OCI-LY3 (cell line): ENCODE data around the gene PTPRR.

Source experiments
- H2AFZ ChIP-seq: fragments of 200-600, 300-600 bp; shearing (Covaris generic); 2 replicates; pipeline ENCODE4 v1.6.0; 2014; ENCODE audit warnings: antibody characterized with exemption, low read depth, low read length
- H3K27ac ChIP-seq: fragments of 200-600, 300-600 bp; sonication (generic); 2 replicates; pipeline ENCODE4 v1.5.1; 2014; ENCODE audit warnings: mild to moderate bottlenecking, low read length, moderate library complexity, mixed read lengths
- H3K27me3 ChIP-seq: fragments of 200-600, 300-600 bp; sonication (generic); 2 replicates; pipeline ENCODE4 v1.6.1; 2014; ENCODE audit warnings: low read depth, low read length, mixed read lengths
- H3K36me3 ChIP-seq: fragments of 200-600, 300-600 bp; sonication (generic); replicated peaks from 2 replicates; pipeline ENCODE3; 2014; ENCODE audit warnings: low read depth, low read length, mixed read lengths
- H3K4me1 ChIP-seq: fragments of 300-600, 200-600 bp; sonication (generic); 2 replicates; pipeline ENCODE4 v1.6.1; 2014; ENCODE audit warnings: low read length, mixed read lengths
- H3K4me2 ChIP-seq: fragments of 200-600, 300-600 bp; sonication (generic); 2 replicates; pipeline ENCODE4 v1.6.1; 2014; ENCODE audit warnings: low read length, mixed read lengths
- H3K4me3 ChIP-seq: fragments of 300-600, 200-600 bp; sonication (generic); 2 replicates; pipeline ENCODE4 v1.5.1; 2014; ENCODE audit warnings: antibody characterized with exemption, mild to moderate bottlenecking, low read length, moderate library complexity
- H3K79me2 ChIP-seq: fragments of 300-600, 200-600 bp; shearing (Covaris generic); 2 replicates; pipeline ENCODE4 v1.6.1; 2014; ENCODE audit warnings: mild to moderate bottlenecking, low read length, mixed read lengths
- H3K9ac ChIP-seq: fragments of 300-600, 200-600 bp; shearing (Covaris generic); 2 replicates; pipeline ENCODE4 v1.6.0; 2014; ENCODE audit warnings: mild to moderate bottlenecking, low read length, moderate library complexity
- H3K9me3 ChIP-seq: fragments of 200-600, 300-600 bp; shearing (Covaris generic); 2 replicates; pipeline ENCODE4 v1.6.1; 2014; ENCODE audit warnings: low read length, mixed read lengths; ENCODE audit not compliant: insufficient read depth
- H4K20me1 ChIP-seq: fragments of 200-600, 300-600 bp; sonication (generic); 2 replicates; pipeline ENCODE4 v1.6.1; 2016; ENCODE audit warnings: low read length, mixed read lengths; ENCODE audit not compliant: insufficient read depth
- EZH2phosphoT487 ChIP-seq: fragments of 200-600 bp; shearing (Covaris generic); IDR thresholded peaks from 2 replicates; pipeline ENCODE4 v1.6.1; 2018; ENCODE audit warnings: antibody characterized with exemption, mixed run types, low read depth
- TF ChIP-seq, protein P1 (sequence below): fragments of 200-600, 300-600 bp; sonication (generic); IDR thresholded peaks from 2 replicates; pipeline ENCODE4 v1.5.1; 2014; ENCODE audit warnings: antibody characterized with exemption, low read length, low read depth

Gene PTPRR

DNA sequence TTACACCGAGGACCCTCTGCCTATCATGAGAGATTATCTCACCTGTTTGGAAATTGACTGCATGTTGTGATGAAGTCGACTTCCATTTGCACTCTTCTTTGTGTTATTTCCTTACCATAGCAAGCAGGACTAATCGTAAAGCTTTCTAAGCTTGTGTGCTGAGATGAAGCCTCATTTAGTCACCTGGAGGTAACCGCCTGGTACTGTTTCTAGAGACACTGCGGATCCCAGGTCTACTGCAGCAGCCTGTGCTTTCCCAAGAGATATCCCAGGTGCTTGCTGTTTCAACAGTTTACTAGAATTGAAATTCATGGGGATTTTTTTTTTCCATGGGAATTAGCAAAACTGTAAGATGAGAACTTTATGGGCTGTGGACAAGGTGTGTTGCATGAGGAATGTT lies 131.8 kb downstream of the PTPRR start:
- Histone ChIP-seq H3K4me3 (no peak overlapping the region), H3K27ac (no peak overlapping the region), H3K4me1 (no peaks in the 10 kb centered on the region), H3K27me3 (no peaks in the 10 kb centered on the region), H3K79me2 (no peaks in the 10 kb centered on the region), H3K9ac (no peak overlapping the region), H3K36me3 (no peaks in the 10 kb centered on the region), H2AFZ (no peak overlapping the region), H3K9me3 (no peaks in the 10 kb centered on the region), H4K20me1 (no peaks in the 10 kb centered on the region), H3K4me2 (no peak overlapping the region)
- TF ChIP-seq EZH2phosphoT487: no peak
- TF ChIP-seq, protein P1, sequence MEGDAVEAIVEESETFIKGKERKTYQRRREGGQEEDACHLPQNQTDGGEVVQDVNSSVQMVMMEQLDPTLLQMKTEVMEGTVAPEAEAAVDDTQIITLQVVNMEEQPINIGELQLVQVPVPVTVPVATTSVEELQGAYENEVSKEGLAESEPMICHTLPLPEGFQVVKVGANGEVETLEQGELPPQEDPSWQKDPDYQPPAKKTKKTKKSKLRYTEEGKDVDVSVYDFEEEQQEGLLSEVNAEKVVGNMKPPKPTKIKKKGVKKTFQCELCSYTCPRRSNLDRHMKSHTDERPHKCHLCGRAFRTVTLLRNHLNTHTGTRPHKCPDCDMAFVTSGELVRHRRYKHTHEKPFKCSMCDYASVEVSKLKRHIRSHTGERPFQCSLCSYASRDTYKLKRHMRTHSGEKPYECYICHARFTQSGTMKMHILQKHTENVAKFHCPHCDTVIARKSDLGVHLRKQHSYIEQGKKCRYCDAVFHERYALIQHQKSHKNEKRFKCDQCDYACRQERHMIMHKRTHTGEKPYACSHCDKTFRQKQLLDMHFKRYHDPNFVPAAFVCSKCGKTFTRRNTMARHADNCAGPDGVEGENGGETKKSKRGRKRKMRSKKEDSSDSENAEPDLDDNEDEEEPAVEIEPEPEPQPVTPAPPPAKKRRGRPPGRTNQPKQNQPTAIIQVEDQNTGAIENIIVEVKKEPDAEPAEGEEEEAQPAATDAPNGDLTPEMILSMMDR: no peak

DNA sequence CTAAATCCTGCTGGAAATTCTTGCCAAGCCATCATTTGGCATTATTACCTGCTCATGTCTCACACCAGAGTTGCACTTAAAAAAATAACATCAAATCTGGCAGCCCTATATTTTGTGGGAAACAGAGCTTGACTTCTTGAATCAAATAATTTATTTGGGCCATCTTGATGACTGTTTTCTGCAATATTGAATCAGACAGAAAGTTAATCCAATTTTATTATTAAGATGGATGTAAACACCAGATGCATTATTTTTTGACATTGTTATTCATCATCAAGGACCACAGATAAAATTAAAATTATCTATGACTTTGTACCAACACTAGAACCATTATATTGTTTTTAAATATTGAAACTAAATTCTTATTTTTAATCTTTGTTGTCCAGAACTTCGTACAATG lies 132.9 kb downstream of the PTPRR start:
- no peaks in the 10 kb centered on the region for H3K36me3 ChIP-seq
- H3K27me3 ChIP-seq: no peaks in the 10 kb centered on the region
- no peak overlapping the region for H3K4me2 ChIP-seq
- H4K20me1 ChIP-seq: no peaks in the 10 kb centered on the region
- no peak overlapping the region for H3K27ac ChIP-seq
- no peaks in the 10 kb centered on the region for H3K9me3 ChIP-seq
- no peak for TF ChIP-seq EZH2phosphoT487
- TF ChIP-seq, protein P1: no peak
- no peak overlapping the region for H3K9ac ChIP-seq
- no peaks in the 10 kb centered on the region for H3K4me1 ChIP-seq
- H3K79me2 ChIP-seq: no peaks in the 10 kb centered on the region
- H2AFZ ChIP-seq: no peak overlapping the region
- no peak overlapping the region for H3K4me3 ChIP-seq

DNA sequence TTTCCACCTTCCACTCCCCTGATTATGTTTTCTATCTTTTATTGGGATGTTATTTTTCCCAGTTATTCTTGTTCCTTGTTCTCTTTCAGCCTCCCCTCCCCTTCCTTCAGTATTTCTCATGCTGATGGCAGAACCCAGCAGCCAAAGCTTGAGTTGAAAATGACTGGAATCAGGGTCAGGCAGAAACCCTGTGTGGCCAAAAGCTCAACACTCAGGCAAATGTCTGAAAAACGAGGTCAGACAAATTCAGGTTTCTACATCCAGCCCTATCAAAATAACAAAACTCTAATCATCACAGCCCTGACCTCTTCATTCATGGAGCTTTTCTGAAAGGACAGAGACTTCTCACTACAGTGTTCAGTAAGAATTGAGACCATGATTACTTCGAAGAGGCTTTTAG lies 134.6 kb downstream of the PTPRR start:
- Histone ChIP-seq H3K27ac (no peak overlapping the region), H3K27me3 (no peaks in the 10 kb centered on the region), H3K4me2 (no peak overlapping the region), H3K4me1 (no peaks in the 10 kb centered on the region), H3K79me2 (no peaks in the 10 kb centered on the region), H3K36me3 (no peaks in the 10 kb centered on the region), H4K20me1 (no peaks in the 10 kb centered on the region), H3K4me3 (no peak overlapping the region), H3K9me3 (no peaks in the 10 kb centered on the region), H3K9ac (no peak overlapping the region), H2AFZ (no peak overlapping the region)
- TF ChIP-seq, protein P1: no peak
- no peak for TF ChIP-seq EZH2phosphoT487

DNA sequence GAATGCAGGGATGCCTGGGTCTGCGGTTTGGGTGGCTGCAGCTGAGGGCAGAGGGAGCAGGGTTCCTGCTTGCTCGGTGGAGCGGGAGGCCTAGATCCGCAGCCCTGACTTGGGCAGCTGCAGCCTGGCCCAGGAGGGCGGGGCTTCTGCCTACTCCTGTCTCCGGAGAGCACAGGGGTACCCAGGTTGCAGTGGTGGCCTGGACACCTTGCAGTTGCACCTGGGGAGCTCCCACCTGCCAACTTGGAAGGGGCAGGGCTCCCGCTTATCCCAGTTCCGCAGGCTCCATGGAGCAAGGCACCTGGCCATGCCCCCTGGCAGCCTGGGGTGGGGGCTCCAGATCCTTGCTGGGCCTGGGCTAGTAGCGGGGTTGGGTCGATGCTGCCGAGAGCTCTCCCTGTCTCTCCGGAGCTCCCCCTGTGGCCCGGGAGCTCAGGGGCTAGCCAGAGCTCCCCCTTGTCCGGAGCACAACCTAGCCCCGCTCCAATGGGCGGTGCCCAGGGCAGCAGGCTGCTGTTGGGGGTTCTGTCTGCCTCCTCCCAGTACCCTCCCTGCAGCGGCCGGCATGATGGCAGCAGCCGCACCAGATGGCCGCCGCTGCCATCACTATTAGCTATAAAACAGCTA lies 136.4 kb downstream of the PTPRR start:
- H2AFZ ChIP-seq: no peak overlapping the region
- H3K27me3 ChIP-seq: no peaks in the 10 kb centered on the region
- TF ChIP-seq EZH2phosphoT487: no peak
- TF ChIP-seq, protein P1: no peak
- no peak overlapping the region for H3K4me3 ChIP-seq
- H4K20me1 ChIP-seq: no peaks in the 10 kb centered on the region
- H3K9me3 ChIP-seq: no peaks in the 10 kb centered on the region
- no peak overlapping the region for H3K9ac ChIP-seq
- no peaks in the 10 kb centered on the region for H3K36me3 ChIP-seq
- no peaks in the 10 kb centered on the region for H3K79me2 ChIP-seq
- no peak overlapping the region for H3K4me2 ChIP-seq
- no peaks in the 10 kb centered on the region for H3K4me1 ChIP-seq
- H3K27ac ChIP-seq: no peak overlapping the region
